Measurements from ENCODE around the gene COL23A1.
A peak's percentile ranks its signal among the peaks of the same experiment; 100 is the strongest.
"Not testable (repeated sequence)": the region's sequence is repeated elsewhere in the genome, so short reads cannot be mapped to it uniquely, and the experiment has no call there.

Gene COL23A1

DNA sequence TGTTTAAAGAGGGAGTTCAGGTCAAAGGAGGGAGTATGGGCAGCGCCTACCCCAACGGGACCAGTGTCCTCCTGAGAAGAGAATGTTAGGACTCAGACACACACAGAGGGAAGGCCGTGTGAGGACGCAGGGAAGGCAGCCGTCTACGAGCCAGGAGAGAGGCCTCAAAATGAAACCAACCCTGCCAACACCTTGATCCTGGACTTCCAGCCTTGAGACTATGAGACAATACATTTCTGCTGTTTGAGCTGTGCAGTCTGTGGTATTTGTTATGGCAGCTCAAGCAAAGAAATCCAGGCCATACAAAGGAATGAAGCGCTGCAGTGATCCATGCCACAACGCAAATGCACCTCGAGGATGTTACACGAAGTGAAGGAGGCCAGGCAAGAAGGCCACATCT, 97.9 kb downstream of the COL23A1 start:
- Histone ChIP-seq H3K4me3 (ENCODE audit: low read length) (no peak overlapping the region), H3K36me3 (ENCODE audit: insufficient read depth, low read depth, low read length) (no peaks in the 10 kb centered on the region), H3K4me1 (ENCODE audit: insufficient read depth, low read length) (peaks cover 13% of the 10 kb centered on the region; the same call in 1 of the 2 replicates), H3K9ac (ENCODE audit: low read depth, low read length) (no peak overlapping the region), H3K9me3 (ENCODE audit: insufficient read depth, low read depth, low read length) (no peaks in the 10 kb centered on the region), H3K27ac (ENCODE audit: low read length) (no peak overlapping the region), H3K27me3 (ENCODE audit: insufficient read depth, low read length) (no peaks in the 10 kb centered on the region)

DNA sequence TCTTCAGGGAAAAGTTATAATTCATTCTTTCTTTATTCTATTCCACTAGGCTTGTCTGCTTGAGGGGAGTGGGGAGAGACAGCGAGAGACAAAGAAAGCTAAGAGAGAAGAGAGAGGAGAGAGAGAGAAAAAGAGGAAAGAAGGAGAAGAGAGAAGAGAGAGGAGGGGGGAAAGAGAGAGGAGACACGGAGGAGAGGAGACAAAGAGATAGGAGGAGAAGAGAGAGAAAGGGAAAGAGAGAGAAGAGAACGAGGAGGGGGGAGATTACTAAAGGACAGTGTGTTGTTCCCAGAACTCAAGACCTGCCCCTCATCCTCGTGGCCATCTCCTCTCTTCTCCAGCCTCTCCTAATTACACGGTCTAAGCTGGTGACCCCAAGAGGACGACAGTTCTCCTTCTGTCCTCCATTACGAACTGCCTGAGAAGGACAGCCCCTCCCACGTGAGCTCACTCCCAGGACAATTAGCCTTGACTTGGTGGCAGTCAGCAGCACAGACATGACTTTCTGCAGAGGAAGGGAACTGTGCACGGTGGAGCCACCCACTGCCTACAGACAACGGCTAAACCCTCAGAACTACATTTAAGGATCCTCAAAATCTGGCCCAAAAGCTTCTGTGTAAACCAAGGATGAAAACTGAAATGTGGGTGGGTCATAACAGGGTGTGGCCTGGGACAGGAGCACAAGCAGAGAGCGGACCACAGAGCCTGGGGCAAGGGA, 99.1 kb downstream of the COL23A1 start:
- Histone ChIP-seq H3K27me3 (ENCODE audit: insufficient read depth, low read length) (no peaks in the 10 kb centered on the region), H3K4me3 (ENCODE audit: low read length) (no peak overlapping the region), H3K9ac (ENCODE audit: low read depth, low read length) (no peak overlapping the region), H3K27ac (ENCODE audit: low read length) (no peak overlapping the region), H3K36me3 (ENCODE audit: insufficient read depth, low read depth, low read length) (no peaks in the 10 kb centered on the region), H3K9me3 (ENCODE audit: insufficient read depth, low read depth, low read length) (no peaks in the 10 kb centered on the region), H3K4me1 (ENCODE audit: insufficient read depth, low read length) (peaks cover 20% of the 10 kb centered on the region; the same call in 1 of the 2 replicates)

DNA sequence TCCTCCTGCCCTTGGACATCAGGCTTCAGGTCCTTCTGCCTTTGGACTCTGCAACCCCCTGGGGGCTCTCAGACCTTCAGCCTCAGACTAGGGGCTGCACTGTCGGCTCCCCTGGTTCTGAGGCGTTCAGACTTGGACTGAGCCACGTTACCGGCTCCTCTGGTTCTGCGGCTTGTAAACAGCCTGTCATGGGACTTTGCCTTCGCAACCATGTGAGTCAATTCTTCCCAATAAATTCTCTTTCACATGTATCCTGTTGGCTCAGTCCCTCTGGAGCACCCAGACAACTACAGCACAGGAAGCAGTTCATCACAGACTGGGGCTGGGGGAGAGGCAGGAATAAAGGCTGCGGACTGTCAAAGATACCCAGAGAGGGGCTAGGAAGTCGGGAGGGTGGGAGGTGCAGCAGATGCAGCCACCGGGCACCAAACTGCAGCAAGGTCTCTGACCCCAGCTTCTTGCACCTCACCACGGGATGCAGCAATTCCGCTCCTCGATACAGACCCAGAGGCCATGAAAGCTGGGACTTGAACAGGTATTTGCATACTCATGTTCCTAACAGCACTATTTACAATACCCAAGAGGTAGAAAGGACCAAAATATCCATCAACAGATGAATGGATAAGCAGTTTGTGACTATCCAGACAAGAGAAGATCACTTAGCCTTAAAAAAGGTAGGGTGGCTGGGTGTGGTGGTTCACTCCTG, 100.8 kb downstream of the COL23A1 start:
- Histone ChIP-seq H3K9me3 (ENCODE audit: insufficient read depth, low read depth, low read length) (no peaks in the 10 kb centered on the region), H3K9ac (ENCODE audit: low read depth, low read length) (0 out of 2 replicates have a peak overlapping the region, but pooled peaks have one; percentile 18), H3K36me3 (ENCODE audit: insufficient read depth, low read depth, low read length) (no peaks in the 10 kb centered on the region), H3K4me1 (ENCODE audit: insufficient read depth, low read length) (peaks cover 23% of the 10 kb centered on the region; the same call in 1 of the 2 replicates), H3K27ac (ENCODE audit: low read length) (no peak overlapping the region), H3K4me3 (ENCODE audit: low read length) (no peak overlapping the region), H3K27me3 (ENCODE audit: insufficient read depth, low read length) (no peaks in the 10 kb centered on the region)

DNA sequence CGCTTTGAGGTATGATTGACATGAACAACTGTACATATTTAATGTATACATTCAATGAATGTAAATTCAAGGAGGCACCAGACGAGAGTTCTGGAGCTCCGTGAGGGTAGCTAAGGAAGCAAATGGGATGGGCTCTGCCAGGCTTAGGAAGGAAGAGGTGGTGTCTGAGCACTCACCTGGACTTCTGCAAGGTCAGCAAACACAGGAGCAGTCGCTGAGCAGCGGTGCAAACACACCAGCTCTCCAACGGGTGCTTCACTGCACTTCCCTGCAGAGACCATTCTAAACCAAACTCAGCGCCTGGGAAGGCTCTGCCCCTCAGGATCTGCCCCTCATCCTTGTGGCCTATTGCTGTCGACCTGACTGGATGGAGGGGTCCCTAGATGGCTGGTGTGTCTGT, 101.5 kb downstream of the COL23A1 start:
- H3K4me3 ChIP-seq (ENCODE audit: low read length): no peak overlapping the region
- H3K9me3 ChIP-seq (ENCODE audit: insufficient read depth, low read depth, low read length): no peaks in the 10 kb centered on the region
- peaks cover 23% of the 10 kb centered on the region; the same call in 1 of the 2 replicates for H3K4me1 ChIP-seq (ENCODE audit: insufficient read depth, low read length)

DNA sequence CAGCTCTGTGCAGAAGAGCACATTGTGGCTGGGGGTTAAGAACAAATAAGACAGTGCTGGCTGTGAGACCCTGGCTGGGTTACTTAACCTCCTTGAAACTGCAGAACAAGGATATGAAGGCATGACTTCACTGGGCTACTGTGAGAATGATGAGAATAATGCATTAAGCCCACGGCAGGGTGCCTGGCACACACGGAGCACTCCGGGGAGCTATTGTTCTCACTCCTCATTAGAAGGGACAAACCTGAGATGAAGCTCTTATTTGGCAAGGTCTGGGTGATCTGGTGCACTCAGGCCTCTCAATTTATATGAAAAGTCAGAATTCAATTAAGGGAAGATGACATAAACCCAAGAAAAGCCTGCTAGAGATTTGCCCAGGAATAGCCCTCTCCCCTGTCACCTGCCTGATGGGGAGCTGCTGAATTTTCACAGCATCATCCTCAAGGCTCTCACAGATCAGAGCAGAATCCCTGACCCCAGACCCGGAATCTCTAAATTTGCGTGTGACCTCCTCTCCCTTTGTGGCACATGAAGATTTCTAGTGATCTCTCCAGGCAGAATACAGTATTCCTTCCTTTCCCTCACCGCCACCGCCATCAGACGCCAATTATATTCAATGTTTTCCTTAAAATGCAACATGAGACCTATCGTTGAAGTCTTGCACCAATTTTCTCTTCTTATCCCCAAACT, 102.1 kb downstream of the COL23A1 start:
- Histone ChIP-seq H3K9ac (ENCODE audit: low read depth, low read length) (no peak overlapping the region), H3K27ac (ENCODE audit: low read length) (no peak overlapping the region), H3K4me1 (ENCODE audit: insufficient read depth, low read length) (peaks cover 23% of the 10 kb centered on the region; the same call in 1 of the 2 replicates), H3K9me3 (ENCODE audit: insufficient read depth, low read depth, low read length) (no peaks in the 10 kb centered on the region), H3K27me3 (ENCODE audit: insufficient read depth, low read length) (no peaks in the 10 kb centered on the region), H3K36me3 (ENCODE audit: insufficient read depth, low read depth, low read length) (no peaks in the 10 kb centered on the region), H3K4me3 (ENCODE audit: low read length) (no peak overlapping the region)

More for the DNA sequence above, 101.5 kb downstream of the COL23A1 start:
- no peaks in the 10 kb centered on the region for H3K27me3 ChIP-seq (ENCODE audit: insufficient read depth, low read length)
- no peak overlapping the region for H3K27ac ChIP-seq (ENCODE audit: low read length)
- no peaks in the 10 kb centered on the region for H3K36me3 ChIP-seq (ENCODE audit: insufficient read depth, low read depth, low read length)
- 0 out of 2 replicates have a peak overlapping the region, but pooled peaks have one; percentile 18 for H3K9ac ChIP-seq (ENCODE audit: low read depth, low read length)

DNA sequence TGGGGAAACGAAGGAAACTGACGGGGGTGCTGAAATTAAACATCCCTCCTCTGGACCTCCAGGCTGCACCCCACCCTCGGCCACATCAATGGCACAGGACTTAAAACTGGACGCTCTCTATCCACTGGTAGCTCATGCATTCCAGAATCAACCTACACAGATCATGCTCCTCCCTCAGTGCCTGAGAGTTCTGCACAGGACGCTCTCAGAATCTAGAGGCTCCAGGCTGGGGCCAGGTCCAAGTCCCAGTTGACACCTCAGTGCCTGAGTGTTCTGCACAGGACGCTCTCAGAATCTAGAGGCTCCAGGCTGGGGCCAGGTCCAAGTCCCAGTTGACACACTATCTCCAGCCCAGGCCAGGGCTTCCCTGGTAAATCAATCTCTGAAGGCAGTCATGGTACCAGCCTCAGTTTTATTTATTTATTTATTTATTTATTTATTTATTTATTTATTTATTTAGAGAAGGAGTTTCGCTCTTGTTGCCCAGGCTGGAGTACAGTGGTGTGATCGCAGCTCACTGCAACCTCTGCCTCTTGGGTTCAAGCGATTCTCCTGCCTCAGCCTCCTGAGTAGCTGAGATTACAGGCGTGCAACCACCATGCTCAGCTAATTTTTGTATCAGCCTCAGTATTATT, 103.2 kb downstream of the COL23A1 start:
- H3K4me3 ChIP-seq (ENCODE audit: low read length); H3K9me3 ChIP-seq (ENCODE audit: insufficient read depth, low read depth, low read length); H3K27me3 ChIP-seq (ENCODE audit: insufficient read depth, low read length); H3K9ac ChIP-seq (ENCODE audit: low read depth, low read length); H3K27ac ChIP-seq (ENCODE audit: low read length); H3K36me3 ChIP-seq (ENCODE audit: insufficient read depth, low read depth, low read length): not testable (repeated sequence)
- peaks cover 23% of the 10 kb centered on the region; the same call in 1 of the 2 replicates for H3K4me1 ChIP-seq (ENCODE audit: insufficient read depth, low read length)

DNA sequence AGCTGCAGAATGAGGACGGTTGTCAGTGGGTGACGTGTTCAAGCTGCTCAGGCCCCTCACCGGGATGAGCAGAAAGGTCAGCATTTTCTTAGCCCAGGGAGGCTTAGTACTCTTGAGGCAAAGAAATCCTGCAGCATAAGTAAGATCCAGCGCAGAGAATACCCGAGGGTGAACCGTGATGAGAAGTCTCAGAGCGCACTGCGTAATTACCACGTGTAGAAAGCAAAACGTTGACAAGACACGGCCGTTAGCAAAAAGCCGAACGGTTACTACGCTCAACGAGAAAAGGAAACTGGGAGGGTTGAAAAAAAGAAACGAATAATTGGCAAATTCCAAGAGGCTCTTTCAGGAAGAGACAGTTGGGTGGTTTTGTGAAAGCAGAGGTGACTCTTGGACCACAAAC, 104.0 kb downstream of the COL23A1 start:
- H3K27me3 ChIP-seq (ENCODE audit: insufficient read depth, low read length): no peaks in the 10 kb centered on the region
- no peaks in the 10 kb centered on the region for H3K9me3 ChIP-seq (ENCODE audit: insufficient read depth, low read depth, low read length)
- H3K4me1 ChIP-seq (ENCODE audit: insufficient read depth, low read length): peaks cover 23% of the 10 kb centered on the region; the same call in 1 of the 2 replicates
- H3K4me3 ChIP-seq (ENCODE audit: low read length): no peak overlapping the region
- H3K27ac ChIP-seq (ENCODE audit: low read length): no peak overlapping the region
- no peaks in the 10 kb centered on the region for H3K36me3 ChIP-seq (ENCODE audit: insufficient read depth, low read depth, low read length)
- no peak overlapping the region for H3K9ac ChIP-seq (ENCODE audit: low read depth, low read length)

DNA sequence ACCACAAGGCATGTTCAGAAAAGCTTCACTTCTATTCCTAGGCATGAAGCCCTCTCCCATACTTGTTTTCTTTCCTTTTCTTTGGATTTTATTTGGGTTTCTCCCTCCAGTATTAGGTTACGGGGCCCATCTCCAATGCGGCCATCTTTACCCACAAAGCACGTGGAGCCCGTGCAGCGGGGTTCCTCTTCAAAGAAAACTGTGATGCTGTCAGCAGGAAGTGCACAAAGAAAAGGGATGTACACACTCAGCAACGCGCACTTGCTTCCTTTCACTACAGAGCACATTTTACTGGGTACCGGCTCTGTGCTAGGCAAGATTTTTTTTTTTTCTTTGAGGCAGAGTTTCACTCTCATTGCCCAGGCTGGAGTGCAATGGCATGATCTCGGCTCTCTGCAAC, 106.6 kb downstream of the COL23A1 start:
- H3K4me1 ChIP-seq (ENCODE audit: insufficient read depth, low read length): peaks cover 19% of the 10 kb centered on the region; the same call in 1 of the 2 replicates
- H3K27ac ChIP-seq (ENCODE audit: low read length): no peak overlapping the region
- H3K27me3 ChIP-seq (ENCODE audit: insufficient read depth, low read length): no peaks in the 10 kb centered on the region
- no peak overlapping the region for H3K9ac ChIP-seq (ENCODE audit: low read depth, low read length)
- no peak overlapping the region for H3K4me3 ChIP-seq (ENCODE audit: low read length)
- H3K9me3 ChIP-seq (ENCODE audit: insufficient read depth, low read depth, low read length): no peaks in the 10 kb centered on the region
- H3K36me3 ChIP-seq (ENCODE audit: insufficient read depth, low read depth, low read length): no peaks in the 10 kb centered on the region

DNA sequence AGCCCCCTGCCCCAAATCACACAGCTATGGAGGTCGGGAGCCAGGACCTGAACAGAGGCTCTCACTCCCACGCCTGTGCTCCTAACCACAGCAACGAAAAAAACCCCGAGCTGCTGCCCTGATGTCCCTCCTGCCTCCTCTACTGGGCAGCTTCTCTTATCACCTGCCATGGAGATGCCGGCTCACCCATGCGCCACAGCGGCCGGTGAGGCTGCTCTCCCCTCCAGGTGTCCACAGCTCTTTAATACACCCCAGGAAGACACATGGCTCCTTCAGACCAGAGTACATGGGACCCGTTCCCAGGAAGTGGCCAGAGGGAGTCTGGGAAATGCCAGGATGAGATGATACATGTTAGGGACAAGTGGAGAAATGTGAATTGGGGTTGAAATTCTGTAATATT, 110.9 kb downstream of the COL23A1 start:
- Histone ChIP-seq H3K36me3 (ENCODE audit: insufficient read depth, low read depth, low read length) (no peaks in the 10 kb centered on the region), H3K27me3 (ENCODE audit: insufficient read depth, low read length) (no peaks in the 10 kb centered on the region), H3K9ac (ENCODE audit: low read depth, low read length) (no peak overlapping the region), H3K27ac (ENCODE audit: low read length) (no peak overlapping the region), H3K4me3 (ENCODE audit: low read length) (no peak overlapping the region), H3K9me3 (ENCODE audit: insufficient read depth, low read depth, low read length) (no peaks in the 10 kb centered on the region), H3K4me1 (ENCODE audit: insufficient read depth, low read length) (no peaks in the 10 kb centered on the region; the same call in 1 of the 2 replicates)

DNA sequence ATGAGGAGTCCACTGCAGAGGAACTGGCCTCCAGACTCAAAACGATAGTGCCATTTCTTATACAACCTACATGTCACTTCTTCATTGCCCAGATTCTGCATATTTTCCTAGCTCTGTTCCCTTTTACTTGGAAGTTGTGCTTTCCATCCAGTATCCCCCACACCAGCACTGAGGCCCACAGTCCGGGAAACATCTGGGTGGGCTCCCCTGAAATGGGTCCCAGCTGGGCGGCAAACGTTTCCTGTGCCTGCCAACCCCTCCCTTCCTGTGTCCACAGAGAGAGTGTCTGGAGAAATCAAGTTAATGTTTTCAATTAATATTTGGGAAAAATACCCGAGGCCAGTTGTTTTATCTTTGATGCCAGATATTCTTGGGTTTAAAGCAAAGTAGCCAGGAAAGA, 111.8 kb downstream of the COL23A1 start:
- H3K4me1 ChIP-seq (ENCODE audit: insufficient read depth, low read length): no peaks in the 10 kb centered on the region; the same call in 1 of the 2 replicates
- H3K27me3 ChIP-seq (ENCODE audit: insufficient read depth, low read length): no peaks in the 10 kb centered on the region
- no peak overlapping the region for H3K27ac ChIP-seq (ENCODE audit: low read length)
- no peaks in the 10 kb centered on the region for H3K36me3 ChIP-seq (ENCODE audit: insufficient read depth, low read depth, low read length)
- H3K9ac ChIP-seq (ENCODE audit: low read depth, low read length): no peak overlapping the region
- H3K9me3 ChIP-seq (ENCODE audit: insufficient read depth, low read depth, low read length): no peaks in the 10 kb centered on the region
- H3K4me3 ChIP-seq (ENCODE audit: low read length): no peak overlapping the region

DNA sequence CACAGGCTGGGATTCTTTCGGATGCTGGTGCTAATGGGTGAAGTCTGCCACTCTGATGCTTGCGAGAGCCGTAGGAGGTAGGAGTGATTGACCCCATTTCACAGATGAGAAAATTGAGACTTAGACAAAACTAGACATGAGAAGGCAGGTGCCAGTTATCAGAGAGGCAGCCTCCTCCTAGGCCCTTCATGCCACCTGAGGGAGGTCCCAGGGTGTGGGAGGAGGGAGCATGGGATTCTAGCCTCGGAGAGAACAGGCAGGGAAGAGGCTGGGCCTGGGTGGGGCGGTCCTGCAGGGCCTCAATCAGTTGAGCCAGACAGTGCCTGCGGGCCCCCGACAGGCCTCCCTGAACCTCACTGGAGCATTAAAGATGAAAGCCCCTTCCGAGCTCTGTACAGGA, 112.4 kb downstream of the COL23A1 start:
- H3K4me1 ChIP-seq (ENCODE audit: insufficient read depth, low read length): no peaks in the 10 kb centered on the region; the same call in 1 of the 2 replicates
- no peak overlapping the region for H3K4me3 ChIP-seq (ENCODE audit: low read length)
- no peaks in the 10 kb centered on the region for H3K36me3 ChIP-seq (ENCODE audit: insufficient read depth, low read depth, low read length)
- H3K27me3 ChIP-seq (ENCODE audit: insufficient read depth, low read length): no peaks in the 10 kb centered on the region
- H3K9me3 ChIP-seq (ENCODE audit: insufficient read depth, low read depth, low read length): no peaks in the 10 kb centered on the region
- H3K27ac ChIP-seq (ENCODE audit: low read length): no peak overlapping the region
- H3K9ac ChIP-seq (ENCODE audit: low read depth, low read length): no peak overlapping the region

Measured in iPS-20b (cell line).